WERI-Rb-1 (cell line): Measurements from ENCODE around the gene IGFL3.

Experiments used
- DNase-seq: peaks from one replicate; pipeline ENCODE4 v3.0.0-alpha.2; 2020
- H3K27ac ChIP-seq: fragments of 250-450 bp; sonication (Bioruptor Pico); 2 replicates; pipeline ENCODE4 v1.5.1; 2020; ENCODE audit warnings: mild to moderate bottlenecking, moderate library complexity
- H3K27me3 ChIP-seq: fragments of 250-450 bp; sonication (Bioruptor Pico); 2 replicates; pipeline ENCODE4 v1.5.1; 2021; ENCODE audit warnings: mild to moderate bottlenecking, low read depth, moderate library complexity; ENCODE audit not compliant: insufficient read depth, severe bottlenecking
- H3K36me3 ChIP-seq: fragments of 250-450 bp; sonication (Bioruptor Pico); 2 replicates; pipeline ENCODE4 v1.5.1; 2020; ENCODE audit warnings: mild to moderate bottlenecking, moderate library complexity
- H3K4me3 ChIP-seq: 2 replicates; pipeline ENCODE4 v1.5.1; 2011; ENCODE audit warnings: low read depth, mild to moderate bottlenecking, control low read depth, low read length
- H3K9me3 ChIP-seq: fragments of 250-450 bp; sonication (Bioruptor Pico); 2 replicates; pipeline ENCODE4 v1.5.1; 2021; ENCODE audit warnings: mild to moderate bottlenecking, moderate library complexity; ENCODE audit not compliant: severe bottlenecking
- CTCF ChIP-seq: IDR thresholded peaks from 2 replicates; pipeline ENCODE4 v1.5.1; 2011; ENCODE audit warnings: low read depth, mild to moderate bottlenecking, control low read depth, inconsistent platforms, low read length

IGFL3 gene

GRCh38 chr19:46132508-46133100, 8.1 kb upstream of the IGFL3 start:
- Histone ChIP-seq H3K27me3 (no peaks in the 10 kb centered on the region), H3K36me3 (no peaks in the 10 kb centered on the region), H3K27ac (peak overlapping the region; percentile 31; the same call in 1 of the 2 replicates), H3K9me3 (peaks cover 10% of the 10 kb centered on the region), H3K4me3 (no peak overlapping the region)
- no peak for DNase-seq
- no peak for TF ChIP-seq CTCF

GRCh38 chr19:46131485-46132143, 7.1 kb upstream of the IGFL3 start:
- no peak overlapping the region for H3K27ac ChIP-seq

GRCh38 chr19:46126086-46126580, 1.6 kb upstream of the IGFL3 start:
- no peaks in the 10 kb centered on the region for H3K36me3 ChIP-seq
- H3K9me3 ChIP-seq: no peaks in the 10 kb centered on the region
- no peak for TF ChIP-seq CTCF
- H3K27ac ChIP-seq: no peak overlapping the region
- H3K27me3 ChIP-seq: no peaks in the 10 kb centered on the region
- no peak overlapping the region for H3K4me3 ChIP-seq
- no peak for DNase-seq

More at GRCh38 chr19:46131485-46132143, 7.1 kb upstream of the IGFL3 start:
- DNase-seq: no peak
- Histone ChIP-seq H3K27me3 (no peaks in the 10 kb centered on the region), H3K4me3 (no peak overlapping the region), H3K9me3 (peaks cover 10% of the 10 kb centered on the region), H3K36me3 (no peaks in the 10 kb centered on the region)
- TF ChIP-seq CTCF: no peak

GRCh38 chr19:46125447-46125846, 959 bp upstream of the IGFL3 start:
- Histone ChIP-seq H3K9me3 (no peaks in the 10 kb centered on the region), H3K36me3 (no peaks in the 10 kb centered on the region), H3K27me3 (no peaks in the 10 kb centered on the region), H3K27ac (no peak overlapping the region), H3K4me3 (no peak overlapping the region)
- no peak for TF ChIP-seq CTCF
- DNase-seq: no peak

- Histone ChIP-seq H3K4me3 (no peak overlapping the region), H3K27ac (no peak overlapping the region), H3K36me3 (no peaks in the 10 kb centered on the region), H3K27me3 (no peaks in the 10 kb centered on the region), H3K9me3 (no peaks in the 10 kb centered on the region)
- no peak for DNase-seq
- TF ChIP-seq CTCF: no peak
Measured at GRCh38 chr19:46118136-46118535, 6.4 kb downstream of the IGFL3 start.

GRCh38 chr19:46116121-46116520, 8.4 kb downstream of the IGFL3 start:
- Histone ChIP-seq H3K36me3 (no peaks in the 10 kb centered on the region), H3K27ac (no peak overlapping the region), H3K27me3 (no peaks in the 10 kb centered on the region), H3K9me3 (no peaks in the 10 kb centered on the region), H3K4me3 (no peak overlapping the region)
- DNase-seq: no peak
- TF ChIP-seq CTCF: no peak
